Liver (tissue), 9 donors: Measurements from ENCODE around the gene SH3PXD2A. TPM values are rescaled to one million over a fixed set of nuclear protein-coding genes. Genes with fewer than 3 reads are reported as not detected.

Experiments
- DNase-seq: peaks from one replicate; pipeline ENCODE4 v3.0.0-alpha.2; 2017; ENCODE audit warnings: low spot score
- H3K27ac ChIP-seq, 2 donors: one replicate each; pipeline ENCODE4 v1.7.0; 2013; ENCODE audit warnings: inconsistent platforms in 2 of 2, low read length in 2 of 2, control low read depth in 1 of 2, low read depth in 1 of 2, mild to moderate bottlenecking in 1 of 2
- H3K27me3 ChIP-seq, 4 donors: one replicate each; pipeline versions ENCODE4 v1.6.1 to v1.7.0; 2013; ENCODE audit warnings: low read length in 3 of 4, inconsistent platforms in 1 of 4, mild to moderate bottlenecking in 1 of 4, moderate library complexity in 1 of 4; ENCODE audit not compliant: control insufficient read depth in 4 of 4, insufficient read depth in 4 of 4
- H3K36me3 ChIP-seq, 4 donors: one replicate each; pipeline versions ENCODE4 v1.6.1 to v1.7.0; 2013; ENCODE audit warnings: low read length in 3 of 4, mild to moderate bottlenecking in 3 of 4, low read depth in 1 of 4, moderate library complexity in 1 of 4; ENCODE audit not compliant: control insufficient read depth in 4 of 4, insufficient read depth in 3 of 4
- H3K4me1 ChIP-seq, 4 donors: one replicate each; pipeline versions ENCODE4 v1.6.1 to v1.7.0; 2013; ENCODE audit warnings: low read length in 3 of 4, mild to moderate bottlenecking in 3 of 4, moderate library complexity in 1 of 4; ENCODE audit not compliant: control insufficient read depth in 4 of 4, insufficient read depth in 4 of 4
- H3K4me3 ChIP-seq, 3 donors: one replicate each; pipeline versions ENCODE4 v1.6.1 to v1.7.0; 2013; ENCODE audit warnings: low read length in 3 of 3, control low read depth in 1 of 3, low read depth in 1 of 3, mild to moderate bottlenecking in 1 of 3
- H3K9ac ChIP-seq, 2 donors: one replicate each; pipeline ENCODE4 v1.7.0; 2013; ENCODE audit warnings: low read length in 2 of 2, mild to moderate bottlenecking in 2 of 2, moderate library complexity in 2 of 2, control low read depth in 1 of 2, low read depth in 1 of 2
- H3K9me3 ChIP-seq, 4 donors: one replicate each; pipeline versions ENCODE4 v1.6.1 to v1.7.0; 2013; ENCODE audit warnings: low read length in 3 of 4; ENCODE audit not compliant: control insufficient read depth in 4 of 4
- CTCF ChIP-seq: fragments of 150-350 bp; IDR thresholded peaks from 2 replicates; pipeline ENCODE4 v1.5.1; 2017; ENCODE audit warnings: improper control_type of control experiment, low read depth, low read length; ENCODE audit not compliant: missing input control
- EGR1 ChIP-seq, 2 donors: IDR thresholded peaks; 2 replicates each; pipeline ENCODE4 v1.6.1; 2016 to 2018; ENCODE audit warnings: antibody characterized with exemption in 2 of 2, low read depth in 2 of 2
- FOXA1 ChIP-seq: IDR thresholded peaks from 2 replicates; pipeline ENCODE4 v1.6.1; 2016; ENCODE audit warnings: antibody characterized with exemption
- FOXA2 ChIP-seq: IDR thresholded peaks from 2 replicates; pipeline ENCODE4 v1.6.1; 2016; ENCODE audit warnings: antibody characterized with exemption
- HNF4A ChIP-seq, 2 donors: conservative IDR thresholded peaks; 2 replicates each; pipeline ENCODE4 v1.6.1; 2016; ENCODE audit warnings: antibody characterized with exemption in 2 of 2, mild to moderate bottlenecking in 2 of 2
- HNF4G ChIP-seq: IDR thresholded peaks from 2 replicates; pipeline ENCODE4 v1.6.1; 2016; ENCODE audit warnings: antibody characterized with exemption
- MAX ChIP-seq: IDR thresholded peaks from 2 replicates; pipeline ENCODE4 v1.6.1; 2016; ENCODE audit warnings: antibody characterized with exemption
- NR2F2 ChIP-seq: IDR thresholded peaks from 2 replicates; pipeline ENCODE4 v1.6.1; 2016; ENCODE audit warnings: antibody characterized with exemption
- RAD21 ChIP-seq, 2 donors: IDR thresholded peaks; 2 replicates each; pipeline ENCODE4 v1.6.1; 2016; ENCODE audit warnings: antibody characterized with exemption in 2 of 2, mild to moderate bottlenecking in 2 of 2
- RXRA ChIP-seq, 2 donors: IDR thresholded peaks; 2 replicates each; pipeline ENCODE4 v1.6.1; 2017 to 2018; ENCODE audit warnings: antibody characterized with exemption in 2 of 2, mild to moderate bottlenecking in 1 of 2
- SP1 ChIP-seq: IDR thresholded peaks from 2 replicates; pipeline ENCODE4 v1.6.1; 2018; ENCODE audit warnings: antibody characterized with exemption, mild to moderate bottlenecking
- YY1 ChIP-seq: IDR thresholded peaks from 2 replicates; pipeline ENCODE4 v1.6.1; 2016; ENCODE audit warnings: antibody characterized with exemption, mild to moderate bottlenecking
- ZBTB33 ChIP-seq: IDR thresholded peaks from 2 replicates; pipeline ENCODE4 v1.6.1; 2016; ENCODE audit warnings: antibody characterized with exemption
- WGBS: extraction: QIAGEN DNeasy Blood & Tissue Kit; methylation state at CpG from one replicate; pipeline ENCODE4 v1.1.7; 2013; 5-methylcytosine and 5-hydroxymethylcytosine counted together
- polyA plus RNA-seq, 2 donors: library from polyadenylated mRNA; stranded (reverse) in 1 of 2; unstranded in 1 of 2; fragments of 200-250 nt in 1 of 2; fragments of >200 nt in 1 of 2; fragmentation: Nextera tagmentation in 1 of 2; extraction: Ambion mirVana in 1 of 2; gene quantifications; one replicate each; pipeline versions ENCODE4 v1.2.1 to v1.2.3, GENCODE V29; 2013 to 2015
- total RNA-seq, 2 donors: library from RNA; depleted of rRNA; stranded (reverse); fragments of >200 nt; gene quantifications; one replicate each; pipeline ENCODE4 v1.2.3, GENCODE V29; 2014
- TF ChIP-seq, protein P1 (sequence below): IDR thresholded peaks from 2 replicates; pipeline ENCODE4 v1.6.1; 2016; ENCODE audit warnings: antibody characterized with exemption, mild to moderate bottlenecking
- TF ChIP-seq, protein P2 (sequence below): IDR thresholded peaks from 2 replicates; pipeline ENCODE4 v1.6.1; 2016; ENCODE audit warnings: antibody characterized with exemption
- donor health status: healthy.
- donor health status: healthy.
- donor health status: healthy.
- donor health status: healthy.
- donor health status: healthy.

SH3PXD2A gene
- total and polyA plus RNA-seq, 4 donors: 0.82 to 5.5 (median 3.9) TPM

DNA sequence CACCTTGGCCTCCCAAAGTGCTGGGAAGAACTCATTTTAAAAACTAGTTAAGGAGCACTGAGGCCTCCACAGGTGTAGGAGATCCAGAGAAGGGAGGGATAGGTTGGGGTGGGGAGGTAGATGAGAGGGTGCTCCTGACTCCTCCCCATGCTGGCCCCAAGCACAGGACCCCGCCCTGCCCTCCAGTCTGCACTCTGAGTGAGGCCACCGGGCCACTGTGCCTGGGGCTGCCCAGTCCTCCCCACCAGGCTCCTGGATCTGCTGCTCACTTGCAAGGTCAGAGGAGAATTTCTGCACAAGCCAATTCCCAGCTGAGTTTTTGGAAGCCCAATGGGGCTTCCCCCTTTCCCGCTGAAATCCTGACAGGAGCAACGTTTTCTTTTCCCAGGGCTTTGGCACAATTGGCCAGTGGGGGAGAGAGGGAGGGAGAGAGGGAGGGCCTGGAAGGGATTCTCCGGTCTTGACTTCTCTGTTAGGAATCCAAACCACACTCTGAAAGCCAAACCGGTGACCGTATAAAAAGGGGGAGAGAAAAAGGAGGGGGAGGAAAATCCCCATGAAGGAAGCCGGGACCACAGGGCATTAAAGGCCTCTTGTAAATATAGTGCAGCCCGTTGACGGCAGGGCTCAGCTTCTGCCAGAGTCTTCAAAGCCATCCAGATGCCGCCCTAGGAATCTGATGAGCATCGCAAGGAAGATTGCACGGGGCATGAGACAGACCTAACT lies 116.2 kb downstream of the SH3PXD2A start:
- no peak overlapping the region for H3K27ac ChIP-seq
- TF ChIP-seq YY1 (no peak), RXRA (IDR thresholded peaks at IDR 0.05) (no peak), HNF4G (no peak), HNF4A (conservative IDR thresholded peaks at IDR 0.05) (no peak), FOXA2 (no peak), NR2F2 (no peak), MAX (no peak), SP1 (no peak), FOXA1 (no peak), CTCF (no peak), RAD21 (IDR thresholded peaks at IDR 0.05) (no peak), ZBTB33 (no peak), EGR1 (IDR thresholded peaks at IDR 0.05; ENCODE audit: low read depth in 2 of 2) (no peak)
- TF ChIP-seq, protein P1, sequence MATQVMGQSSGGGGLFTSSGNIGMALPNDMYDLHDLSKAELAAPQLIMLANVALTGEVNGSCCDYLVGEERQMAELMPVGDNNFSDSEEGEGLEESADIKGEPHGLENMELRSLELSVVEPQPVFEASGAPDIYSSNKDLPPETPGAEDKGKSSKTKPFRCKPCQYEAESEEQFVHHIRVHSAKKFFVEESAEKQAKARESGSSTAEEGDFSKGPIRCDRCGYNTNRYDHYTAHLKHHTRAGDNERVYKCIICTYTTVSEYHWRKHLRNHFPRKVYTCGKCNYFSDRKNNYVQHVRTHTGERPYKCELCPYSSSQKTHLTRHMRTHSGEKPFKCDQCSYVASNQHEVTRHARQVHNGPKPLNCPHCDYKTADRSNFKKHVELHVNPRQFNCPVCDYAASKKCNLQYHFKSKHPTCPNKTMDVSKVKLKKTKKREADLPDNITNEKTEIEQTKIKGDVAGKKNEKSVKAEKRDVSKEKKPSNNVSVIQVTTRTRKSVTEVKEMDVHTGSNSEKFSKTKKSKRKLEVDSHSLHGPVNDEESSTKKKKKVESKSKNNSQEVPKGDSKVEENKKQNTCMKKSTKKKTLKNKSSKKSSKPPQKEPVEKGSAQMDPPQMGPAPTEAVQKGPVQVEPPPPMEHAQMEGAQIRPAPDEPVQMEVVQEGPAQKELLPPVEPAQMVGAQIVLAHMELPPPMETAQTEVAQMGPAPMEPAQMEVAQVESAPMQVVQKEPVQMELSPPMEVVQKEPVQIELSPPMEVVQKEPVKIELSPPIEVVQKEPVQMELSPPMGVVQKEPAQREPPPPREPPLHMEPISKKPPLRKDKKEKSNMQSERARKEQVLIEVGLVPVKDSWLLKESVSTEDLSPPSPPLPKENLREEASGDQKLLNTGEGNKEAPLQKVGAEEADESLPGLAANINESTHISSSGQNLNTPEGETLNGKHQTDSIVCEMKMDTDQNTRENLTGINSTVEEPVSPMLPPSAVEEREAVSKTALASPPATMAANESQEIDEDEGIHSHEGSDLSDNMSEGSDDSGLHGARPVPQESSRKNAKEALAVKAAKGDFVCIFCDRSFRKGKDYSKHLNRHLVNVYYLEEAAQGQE: no peak
- TF ChIP-seq, protein P2, sequence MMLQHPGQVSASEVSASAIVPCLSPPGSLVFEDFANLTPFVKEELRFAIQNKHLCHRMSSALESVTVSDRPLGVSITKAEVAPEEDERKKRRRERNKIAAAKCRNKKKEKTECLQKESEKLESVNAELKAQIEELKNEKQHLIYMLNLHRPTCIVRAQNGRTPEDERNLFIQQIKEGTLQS: no peak
- DNase-seq: no peak
- peaks cover 0 to 3% (median 0%) of the 10 kb centered on the region in 4 donors for H3K36me3 ChIP-seq
- no peak overlapping the region for H3K9ac ChIP-seq
- no peaks in the 10 kb centered on the region for H3K27me3 ChIP-seq
- no peaks in the 10 kb centered on the region for H3K4me1 ChIP-seq
- H3K4me3 ChIP-seq: no peak overlapping the region
- H3K9me3 ChIP-seq: no peaks in the 10 kb centered on the region
- 81% methylated on average over 13 of the region's 13 CpGs for WGBS
